Cardiac muscle cell (in vitro differentiated cells and primary cell): ENCODE data around the gene GSTO1. TPM values are rescaled to one million over a fixed set of nuclear protein-coding genes. Genes with fewer than 3 reads are reported as not detected.

Experiments used
- DNase-seq, 2 donors: peaks; one replicate each; pipeline versions ENCODE4 v3.0.0 to v3.0.0-alpha.2; 2010 to 2017; ENCODE audit warnings: low read depth in 1 of 2, low spot score in 1 of 2
- H3K27ac ChIP-seq: fragments of 200-600 bp; sonication (generic); 2 replicates; pipeline ENCODE4 v1.5.1; 2016
- H3K27me3 ChIP-seq: fragments of 200-600 bp; sonication (generic); 2 replicates; pipeline ENCODE4 v1.6.0; 2016; ENCODE audit warnings: control low read depth
- H3K36me3 ChIP-seq: fragments of 200-600 bp; sonication (generic); 2 replicates; pipeline ENCODE4 v1.5.1; 2016; ENCODE audit warnings: control low read depth
- H3K4me1 ChIP-seq: fragments of 200-600 bp; sonication (generic); 2 replicates; pipeline ENCODE4 v1.8.1; 2017; ENCODE audit warnings: low read depth, mild to moderate bottlenecking, mixed run types
- H3K4me3 ChIP-seq: fragments of 200-600 bp; sonication (generic); 2 replicates; pipeline ENCODE4 v1.5.1; 2016; ENCODE audit warnings: mild to moderate bottlenecking
- H3K9me3 ChIP-seq: fragments of 200-600 bp; sonication (generic); 2 replicates; pipeline ENCODE4 v1.5.1; 2017; ENCODE audit warnings: low read depth, mild to moderate bottlenecking, control low read depth
- polyA plus RNA-seq: library from polyadenylated mRNA; unstranded; fragments of >200 nt; fragmentation: Nextera tagmentation; extraction: Ambion mirVana; gene quantifications from 2 replicates; pipeline ENCODE4 v1.2.1, GENCODE V29; 2016
- total RNA-seq: library from RNA; depleted of rRNA; stranded (reverse); fragments of >200 nt; gene quantifications from 2 replicates; pipeline ENCODE4 v1.2.3, GENCODE V29; 2016
- TF ChIP-seq, protein P1 (sequence below): IDR thresholded peaks from 2 replicates; pipeline ENCODE4 v1.5.1; 2012; ENCODE audit warnings: low read depth, mild to moderate bottlenecking, low read length

The GSTO1 gene
- total and polyA plus RNA-seq, 2 experiments from 2014 or later = 80.5 to 260 TPM

DNA sequence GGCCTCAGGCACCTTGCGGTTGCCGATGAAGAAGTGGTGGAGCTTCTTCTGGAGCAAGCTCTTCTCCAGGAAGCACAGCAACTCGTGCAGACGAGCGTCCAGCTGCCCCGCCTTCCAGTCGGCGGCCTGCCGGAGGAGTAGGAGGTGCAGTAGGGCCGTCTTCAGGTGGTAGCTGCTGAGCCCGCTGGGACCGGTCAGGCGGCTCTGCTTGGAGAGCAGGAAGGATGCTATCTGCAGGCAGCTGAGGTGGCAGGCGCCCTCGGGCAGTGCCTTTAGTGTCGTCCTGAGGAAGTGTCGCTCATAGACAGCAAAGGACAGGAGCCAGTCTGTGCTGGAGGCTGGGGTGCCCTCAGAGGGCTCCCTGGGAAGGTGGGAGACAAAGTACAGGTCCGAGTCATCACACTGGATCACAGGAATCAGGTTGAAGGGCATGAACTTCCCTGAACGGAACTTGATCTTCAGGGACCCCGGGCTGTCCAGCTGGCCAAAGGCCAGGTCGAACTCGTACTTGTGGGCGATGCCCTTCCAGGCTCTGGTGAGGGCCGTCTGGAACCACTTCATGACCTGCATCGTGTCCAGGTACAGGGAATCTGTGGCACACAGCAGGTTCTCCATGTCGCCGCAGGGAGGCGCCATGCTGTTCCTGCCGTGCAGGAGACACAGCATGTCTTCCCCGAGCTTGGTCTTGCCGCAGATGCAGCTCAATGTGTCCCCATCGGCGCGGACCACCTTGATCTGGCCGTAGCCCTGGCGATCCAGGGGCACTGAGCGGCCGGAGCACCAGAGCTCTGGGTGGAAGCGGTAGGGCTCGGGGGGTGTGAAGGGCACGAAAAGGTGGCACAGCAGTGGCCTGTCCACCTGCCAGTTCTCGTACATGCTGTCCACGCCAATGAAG lies 60.1 kb downstream of the GSTO1 start:
- Histone ChIP-seq H3K9me3 (no peaks in the 10 kb centered on the region), H3K27ac (no peak overlapping the region), H3K4me3 (no peak overlapping the region), H3K4me1 (peaks cover 10% of the 10 kb centered on the region), H3K36me3 (peaks cover 16% of the 10 kb centered on the region), H3K27me3 (no peaks in the 10 kb centered on the region)
- DNase-seq = no peak
- TF ChIP-seq, protein P1, sequence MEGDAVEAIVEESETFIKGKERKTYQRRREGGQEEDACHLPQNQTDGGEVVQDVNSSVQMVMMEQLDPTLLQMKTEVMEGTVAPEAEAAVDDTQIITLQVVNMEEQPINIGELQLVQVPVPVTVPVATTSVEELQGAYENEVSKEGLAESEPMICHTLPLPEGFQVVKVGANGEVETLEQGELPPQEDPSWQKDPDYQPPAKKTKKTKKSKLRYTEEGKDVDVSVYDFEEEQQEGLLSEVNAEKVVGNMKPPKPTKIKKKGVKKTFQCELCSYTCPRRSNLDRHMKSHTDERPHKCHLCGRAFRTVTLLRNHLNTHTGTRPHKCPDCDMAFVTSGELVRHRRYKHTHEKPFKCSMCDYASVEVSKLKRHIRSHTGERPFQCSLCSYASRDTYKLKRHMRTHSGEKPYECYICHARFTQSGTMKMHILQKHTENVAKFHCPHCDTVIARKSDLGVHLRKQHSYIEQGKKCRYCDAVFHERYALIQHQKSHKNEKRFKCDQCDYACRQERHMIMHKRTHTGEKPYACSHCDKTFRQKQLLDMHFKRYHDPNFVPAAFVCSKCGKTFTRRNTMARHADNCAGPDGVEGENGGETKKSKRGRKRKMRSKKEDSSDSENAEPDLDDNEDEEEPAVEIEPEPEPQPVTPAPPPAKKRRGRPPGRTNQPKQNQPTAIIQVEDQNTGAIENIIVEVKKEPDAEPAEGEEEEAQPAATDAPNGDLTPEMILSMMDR = no peak

- no peak overlapping the region for H3K27ac ChIP-seq
- no peaks in the 10 kb centered on the region for H3K9me3 ChIP-seq
- H3K36me3 ChIP-seq = peaks cover 16% of the 10 kb centered on the region
- no peak for DNase-seq
- no peak overlapping the region for H3K4me3 ChIP-seq
- H3K27me3 ChIP-seq = no peaks in the 10 kb centered on the region
- H3K4me1 ChIP-seq = peaks cover 12% of the 10 kb centered on the region
- TF ChIP-seq, protein P1 = no peak
These were observed 60.8 kb downstream of the GSTO1 start for GRCh38 chr10:104315486-104315921.

DNA sequence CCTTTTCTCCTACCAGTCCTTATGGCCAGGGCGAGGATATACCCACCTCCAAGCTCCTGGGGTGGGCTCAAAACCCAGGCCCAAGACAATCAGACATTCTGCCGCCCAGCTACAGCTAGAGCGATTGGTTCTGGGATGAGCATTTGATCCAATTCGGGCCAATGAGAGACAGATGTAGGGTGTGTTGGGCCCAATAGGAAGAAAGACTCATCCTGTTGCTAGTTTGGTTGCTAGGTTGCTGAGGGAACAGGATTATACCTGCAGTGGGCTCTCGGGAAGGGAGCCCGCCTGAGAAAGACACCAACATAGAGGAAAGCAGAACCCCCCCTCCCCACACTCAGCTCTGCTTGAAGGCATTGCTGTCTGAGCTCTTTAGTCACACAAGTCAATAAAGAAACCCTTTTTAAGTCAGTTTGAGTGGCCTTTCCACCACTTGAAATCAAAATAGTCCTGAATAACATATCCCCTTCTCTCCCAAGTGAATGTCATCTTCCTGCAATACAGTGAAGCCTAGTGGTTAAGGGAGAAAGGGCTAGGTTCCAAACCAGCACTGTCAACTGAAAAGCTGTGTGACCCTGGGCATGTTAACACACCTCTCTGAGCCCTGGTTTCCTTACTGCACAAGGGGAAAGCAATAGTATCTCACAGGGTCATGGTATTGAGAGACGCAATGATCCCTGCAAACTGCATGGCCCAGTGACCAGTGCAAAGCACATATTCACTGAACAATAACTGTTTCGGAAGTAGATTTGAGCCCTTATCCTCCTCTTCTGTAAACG lies 61.8 kb downstream of the GSTO1 start:
- peaks cover 16% of the 10 kb centered on the region for H3K36me3 ChIP-seq
- no peak overlapping the region for H3K4me3 ChIP-seq
- H3K9me3 ChIP-seq = no peaks in the 10 kb centered on the region
- TF ChIP-seq, protein P1 = no peak
- no peak for DNase-seq
- H3K27ac ChIP-seq = no peak overlapping the region
- no peaks in the 10 kb centered on the region for H3K27me3 ChIP-seq
- peaks cover 15% of the 10 kb centered on the region for H3K4me1 ChIP-seq

Other genes with a start within 250 kb of the GSTO1 start
- not detected in 2 replicates for gene COL17A1, start 169.0 kb upstream of the GSTO1 start, total RNA-seq
- 0.18 TPM in 1 of 2 replicates, not detected in the other for gene COL17A1, start 169.0 kb upstream of the GSTO1 start, polyA plus RNA-seq
- gene SFR1, start 132.7 kb upstream of the GSTO1 start, total RNA-seq = 5.5 and 8.7 TPM in 2 replicates
- gene SFR1, start 132.7 kb upstream of the GSTO1 start, polyA plus RNA-seq = 10.0 and 10.7 TPM in 2 replicates
- gene CFAP43, start 22.5 kb upstream of the GSTO1 start, total RNA-seq = 0.36 and 2.0 TPM in 2 replicates
- gene CFAP43, start 22.5 kb upstream of the GSTO1 start, polyA plus RNA-seq = 0.67 and 1.9 TPM in 2 replicates
- gene GSTO2, start 14.3 kb downstream of the GSTO1 start, total RNA-seq = 1.7 and 2.2 TPM in 2 replicates
- 3.0 and 5.1 TPM in 2 replicates for gene GSTO2, start 14.3 kb downstream of the GSTO1 start, polyA plus RNA-seq
- 12.7 and 19.0 TPM in 2 replicates for gene ITPRIP, start 83.6 kb downstream of the GSTO1 start, total RNA-seq
- gene ITPRIP, start 83.6 kb downstream of the GSTO1 start, polyA plus RNA-seq = 20.1 and 23.3 TPM in 2 replicates
- 0.99 and 1.9 TPM in 2 replicates for gene CFAP58, start 98.9 kb downstream of the GSTO1 start, total RNA-seq
- gene CFAP58, start 98.9 kb downstream of the GSTO1 start, polyA plus RNA-seq = 1.1 and 1.4 TPM in 2 replicates